Omental fat pad (tissue), 4 donors: Measurements from ENCODE around the gene ISYNA1. TPM values are rescaled to one million over a fixed set of nuclear protein-coding genes. Genes with fewer than 3 reads are reported as not detected.

Source experiments
- ATAC-seq: fragments of 150-250 bp; one replicate; pipeline ENCODE4 v1.9.1; 2016; ENCODE audit warnings: mild to moderate bottlenecking, moderate library complexity; ENCODE audit not compliant: low FRiP score
- DNase-seq: peaks from one replicate; pipeline ENCODE4 v3.0.0-alpha.2; 2019; ENCODE audit warnings: low spot score
- CTCF ChIP-seq, 3 donors: fragments of 450-650 bp; IDR thresholded peaks; one replicate each; pipeline ENCODE4 v1.5.1; 2016 to 2017; ENCODE audit warnings: antibody characterized with exemption in 3 of 3, mild to moderate bottlenecking in 3 of 3, moderate library complexity in 2 of 3
- total RNA-seq, 4 donors: library from RNA; depleted of rRNA; stranded (reverse); fragments of >200 nt; gene quantifications; one replicate each; pipeline ENCODE4 v1.1.0, GENCODE V29; 2016

ISYNA1 gene
- total RNA-seq, 4 donors from 2014 or later: 20.0 to 36.7 (median 29.8) TPM

GRCh38 chr19:18434411-18435175 is 3.3 kb downstream of the ISYNA1 start:
- ATAC-seq (no peak), DNase-seq (no peak)
- no peak for TF ChIP-seq CTCF (IDR thresholded peaks at IDR 0.05)

- DNase-seq (no peak), ATAC-seq (no peak)
- TF ChIP-seq CTCF (IDR thresholded peaks at IDR 0.05): no peak
Observed at GRCh38 chr19:18433735-18434398, 4.1 kb downstream of the ISYNA1 start.

- no peak for DNase-seq
- ATAC-seq: no peak
- no peak for TF ChIP-seq CTCF (IDR thresholded peaks at IDR 0.05)
Observed at GRCh38 chr19:18433015-18433691, 4.8 kb downstream of the ISYNA1 start.

DNA sequence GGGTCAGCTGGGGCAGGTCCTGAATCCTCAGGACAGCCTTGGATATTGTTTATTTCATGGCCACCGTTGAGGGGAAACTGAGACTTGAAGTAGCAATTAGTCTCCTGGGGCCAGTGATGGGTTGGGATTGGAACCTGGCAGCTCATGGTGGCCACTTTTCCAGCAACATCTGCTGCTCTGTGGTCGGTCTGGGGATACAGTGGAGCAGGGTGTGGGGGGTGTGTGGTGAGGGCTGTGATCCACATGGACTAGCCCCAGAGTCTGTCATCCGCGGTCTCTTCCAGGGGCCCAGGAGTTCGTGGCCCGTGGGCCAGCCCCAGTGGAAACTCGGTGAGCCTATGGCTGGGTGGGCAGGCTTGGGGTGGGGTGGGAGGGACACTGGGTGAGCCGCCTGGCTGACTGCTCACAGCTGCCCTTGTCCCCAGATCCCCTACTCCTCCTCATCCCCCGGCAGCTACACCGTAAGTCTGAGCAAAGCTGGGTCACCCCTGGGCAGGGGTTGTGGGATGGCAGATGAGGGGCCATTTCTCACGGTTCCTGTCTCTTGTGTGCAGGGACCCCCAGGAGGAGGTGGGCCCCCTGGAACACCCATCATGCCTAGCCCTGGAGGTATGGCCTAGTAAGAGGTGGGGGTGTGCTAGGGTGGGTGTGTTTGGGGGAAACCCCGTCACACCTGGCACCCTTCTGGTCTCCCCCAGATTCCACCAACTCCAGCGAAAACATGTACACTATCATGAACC is 5.5 kb downstream of the ISYNA1 start:
- no peak for ATAC-seq
- no peak for DNase-seq
- TF ChIP-seq CTCF (IDR thresholded peaks at IDR 0.05): no peak

DNA sequence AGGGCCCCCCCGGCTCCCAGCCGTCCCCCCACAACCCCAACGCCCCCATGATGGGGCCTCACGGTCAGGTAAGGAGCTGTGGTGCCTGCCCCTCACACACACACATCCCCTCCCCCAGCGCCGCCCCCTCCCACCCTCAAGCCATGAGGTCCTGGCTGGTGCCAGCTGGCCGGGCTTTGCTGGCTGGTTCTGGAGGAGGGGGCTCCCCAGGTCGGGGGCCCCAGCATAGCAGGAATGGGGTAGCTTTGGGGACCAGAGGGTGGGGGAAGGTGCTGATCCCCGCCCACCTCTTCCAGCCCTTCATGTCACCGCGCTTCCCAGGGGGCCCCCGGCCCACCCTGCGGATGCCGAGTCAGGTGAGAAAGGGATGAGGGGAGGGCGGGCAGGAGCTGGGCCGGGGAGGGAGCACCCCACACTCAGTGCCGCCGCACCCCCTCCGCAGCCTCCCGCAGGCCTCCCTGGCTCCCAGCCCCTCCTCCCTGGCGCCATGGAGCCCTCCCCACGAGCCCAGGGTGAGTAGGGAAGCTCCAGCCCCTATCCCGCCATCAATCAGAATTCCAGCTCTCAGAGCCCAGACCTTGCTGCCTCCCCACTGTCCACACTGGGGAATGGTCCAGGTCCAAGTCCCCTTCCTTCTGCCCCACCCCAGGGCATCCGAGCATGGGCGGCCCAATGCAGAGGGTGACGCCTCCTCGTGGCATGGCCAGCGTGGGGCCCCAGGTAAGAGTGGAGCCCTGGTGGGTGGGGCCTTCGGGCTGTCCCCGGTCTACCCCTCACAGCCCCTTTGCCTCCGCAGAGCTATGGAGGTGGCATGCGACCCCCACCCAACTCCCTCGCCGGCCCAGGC is 6.4 kb downstream of the ISYNA1 start:
- no peak for TF ChIP-seq CTCF (IDR thresholded peaks at IDR 0.05)
- no peak for ATAC-seq
- no peak for DNase-seq
